Coronary artery (tissue), 2 donors: ENCODE measurements around the gene PDE6B.

Experiments
- DNase-seq: peaks from one replicate; pipeline ENCODE4 v3.0.0-alpha.2; 2017; ENCODE audit warnings: low spot score
- H3K27ac ChIP-seq, 2 donors: fragments of 200-600 bp; sonication (generic); one replicate each; pipeline ENCODE4 v1.5.1; 2016 to 2019
- H3K4me3 ChIP-seq: fragments of 200-600 bp; sonication (generic); 2 replicates; pipeline ENCODE4 v1.5.1; 2016; ENCODE audit warnings: mild to moderate bottlenecking, moderate library complexity
- CTCF ChIP-seq: fragments of 200-600 bp; sonication (generic); IDR thresholded peaks from one replicate; pipeline ENCODE4 v1.5.1; 2019; ENCODE audit warnings: antibody characterized with exemption

Gene PDE6B

DNA sequence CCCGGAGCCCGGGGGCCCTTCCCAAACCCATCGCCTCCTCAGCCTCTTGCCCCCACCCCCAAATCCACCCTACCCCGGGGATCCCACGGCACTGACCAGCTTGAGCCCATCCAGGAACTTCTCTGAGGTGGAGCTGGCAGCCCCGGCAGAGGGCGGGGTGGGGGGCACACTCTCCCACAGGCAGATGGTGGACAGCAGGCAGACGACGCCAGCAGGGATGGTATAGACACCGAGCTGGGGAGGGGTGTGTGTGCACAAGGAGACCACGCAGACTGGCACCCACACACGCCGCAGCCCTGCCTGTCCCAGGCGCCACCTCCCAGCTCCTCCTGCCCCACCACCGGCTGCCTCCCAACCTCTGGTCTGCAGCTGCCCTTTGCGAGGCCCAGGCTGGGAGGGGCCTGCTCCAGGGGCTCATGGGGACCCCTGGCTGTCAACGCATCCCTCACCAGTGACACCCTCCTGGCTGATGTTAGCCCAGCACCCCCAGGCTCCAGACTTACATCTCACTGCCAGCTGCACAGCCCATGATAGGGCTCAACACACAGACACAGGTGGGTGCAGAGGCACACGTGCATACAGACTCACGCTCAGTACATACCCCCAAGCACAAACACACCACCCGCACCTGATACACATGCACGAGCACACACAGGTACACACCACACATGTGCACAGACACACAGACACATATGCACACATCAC, 59.4 kb downstream of the PDE6B start:
- no peak for TF ChIP-seq CTCF
- H3K4me3 ChIP-seq = no peak overlapping the region
- DNase-seq = no peak
- no peak overlapping the region for H3K27ac ChIP-seq

DNA sequence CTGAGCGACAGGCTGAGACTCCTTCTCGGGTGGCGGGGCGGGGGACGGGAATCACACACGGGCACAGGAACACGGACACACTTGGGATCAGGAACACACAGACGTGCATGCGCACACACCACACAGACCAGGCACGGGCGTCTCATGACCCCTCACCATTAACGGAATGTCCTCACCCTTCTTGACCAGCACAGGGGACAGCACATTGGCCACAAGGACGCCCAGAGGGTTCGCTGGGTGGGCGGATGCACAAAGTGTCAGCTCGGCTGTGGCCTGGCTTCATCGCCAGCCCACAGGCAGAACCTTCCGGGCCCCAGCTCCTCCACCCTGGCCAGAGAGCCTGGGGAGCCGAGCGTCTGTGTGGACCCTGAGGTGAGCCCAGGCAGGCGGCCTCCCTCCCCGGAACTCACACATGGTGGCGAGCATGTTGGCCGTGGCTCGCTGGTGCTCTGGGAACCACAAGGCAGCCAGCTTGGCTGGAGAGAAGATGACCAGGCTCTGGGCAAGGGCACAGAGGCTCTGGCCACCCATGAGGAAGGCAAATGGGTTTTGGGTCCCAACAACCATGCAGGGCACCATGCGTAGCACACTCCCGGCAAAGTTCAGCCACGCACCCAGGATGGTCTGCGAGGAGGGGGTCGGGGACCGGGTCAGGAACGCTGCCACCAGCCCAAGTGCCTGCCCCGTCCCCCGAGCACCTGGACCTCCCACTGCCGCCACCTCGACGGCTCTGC, 60.5 kb downstream of the PDE6B start:
- H3K4me3 ChIP-seq = no peak overlapping the region
- no peak overlapping the region for H3K27ac ChIP-seq
- TF ChIP-seq CTCF = no peak
- DNase-seq = no peak

GRCh38 chr4:686413-687040, 61.2 kb downstream of the PDE6B start:
- H3K27ac ChIP-seq = peak overlapping the region in 1 of 2 donors; percentile 91
- no peak for TF ChIP-seq CTCF
- H3K4me3 ChIP-seq = peak overlapping the region; percentile 60

DNA sequence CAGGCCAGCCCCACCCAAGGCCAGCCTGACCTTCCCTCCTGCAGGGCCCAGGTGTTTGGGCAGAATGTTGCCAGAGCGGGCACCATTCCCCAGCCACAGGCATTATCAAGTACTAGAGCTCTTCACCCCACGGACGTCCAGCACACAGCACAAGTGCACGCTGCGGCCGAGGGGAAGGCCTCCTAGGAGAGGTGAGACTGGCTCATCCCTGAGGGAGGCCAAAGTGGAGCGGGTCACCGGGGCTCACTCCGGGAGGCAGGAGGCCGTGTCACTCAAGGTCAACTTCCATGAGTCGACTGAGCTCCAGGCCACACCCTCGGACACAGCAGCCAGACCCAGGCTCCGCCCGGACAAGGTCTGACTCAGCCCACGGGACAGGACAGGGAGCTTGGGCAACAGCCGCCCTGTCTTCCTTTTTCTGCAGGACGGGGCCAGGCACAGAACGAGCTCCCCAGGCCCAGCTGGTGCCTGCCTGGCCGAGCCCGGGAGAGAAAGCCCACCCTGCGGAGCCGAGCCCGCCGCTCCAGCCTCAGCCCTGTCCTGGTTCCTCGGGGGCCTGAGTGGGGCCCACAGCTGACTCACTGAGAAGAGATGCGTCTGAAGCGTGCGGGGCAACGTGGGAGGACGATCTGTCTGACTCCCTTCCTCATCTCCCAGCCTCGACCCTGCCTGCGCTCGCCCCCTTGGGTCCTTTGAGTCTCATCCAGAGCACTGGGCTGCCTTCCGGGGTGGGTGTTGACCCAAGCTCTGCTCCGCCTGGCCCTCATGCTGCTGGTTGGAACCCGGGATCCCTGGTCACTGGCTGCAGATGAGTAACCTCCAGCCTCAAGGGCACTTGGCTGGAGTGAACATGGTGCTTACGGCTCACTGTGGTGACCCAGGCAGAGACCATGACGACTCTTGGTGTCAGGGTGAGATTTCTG, 61.9 kb downstream of the PDE6B start:
- Histone ChIP-seq H3K4me3 (peak overlapping the region; percentile 60), H3K27ac (peak overlapping the region; percentile 9 to 91)
- TF ChIP-seq CTCF = no peak

More at GRCh38 chr4:686413-687040, 61.2 kb downstream of the PDE6B start:
- DNase-seq = peak; percentile 74

DNA sequence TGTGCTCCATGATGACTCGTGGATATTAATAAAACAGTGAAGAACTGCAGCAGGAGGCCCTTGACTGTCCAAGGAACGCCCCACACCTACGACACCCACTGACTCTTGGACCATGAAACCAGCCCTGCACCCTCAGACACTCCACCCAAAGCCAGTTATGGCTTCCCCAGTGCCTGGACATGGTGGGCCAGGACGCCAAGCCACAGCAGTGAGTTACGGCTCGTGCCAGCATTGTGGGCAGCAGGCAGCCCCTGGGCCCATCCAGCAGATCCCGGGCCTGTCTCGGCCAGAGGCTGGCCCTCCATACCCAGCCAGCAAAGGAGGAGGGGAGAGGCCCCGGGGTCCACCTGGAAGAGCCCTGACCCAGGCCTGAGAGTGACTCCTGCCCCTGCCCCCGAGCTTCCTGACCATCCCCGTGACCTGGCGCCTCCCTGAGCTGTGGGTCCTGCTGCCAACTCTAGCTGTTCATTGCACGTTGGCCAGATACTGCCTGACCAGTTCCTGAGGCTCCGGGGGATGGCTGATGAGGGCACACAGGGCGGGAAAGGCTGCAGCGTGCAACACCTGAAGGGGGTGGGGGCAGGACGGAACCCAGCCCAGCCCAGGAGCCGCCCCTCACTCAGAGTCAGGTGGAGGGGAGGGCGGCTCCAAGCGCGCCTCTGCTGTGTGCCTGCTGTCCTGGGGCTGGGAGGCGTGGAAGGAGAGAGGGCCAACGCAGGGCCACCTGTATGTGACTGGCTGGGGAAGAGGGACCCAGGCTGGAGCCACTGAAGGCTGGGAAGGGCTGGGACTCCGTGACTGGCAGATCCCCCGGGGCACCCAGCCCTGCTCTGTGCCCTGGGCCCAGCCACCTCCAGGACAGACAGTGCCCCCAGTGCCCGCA, 62.8 kb downstream of the PDE6B start:
- DNase-seq = no peak
- peak overlapping the region; percentile 62 to 91 for H3K27ac ChIP-seq
- peak overlapping the region; percentile 79 for H3K4me3 ChIP-seq
- no peak for TF ChIP-seq CTCF

More for the DNA sequence above, 61.9 kb downstream of the PDE6B start:
- DNase-seq = peak; percentile 91
